ELR (cell line): ENCODE results near the gene MXRA7.
A peak's percentile ranks its signal among the peaks of the same experiment; 100 is the strongest.

Experiments used
- DNase-seq: peaks from one replicate; pipeline ENCODE4 v3.0.0-alpha.2; 2015; ENCODE audit warnings: low read depth

The MXRA7 gene

DNA sequence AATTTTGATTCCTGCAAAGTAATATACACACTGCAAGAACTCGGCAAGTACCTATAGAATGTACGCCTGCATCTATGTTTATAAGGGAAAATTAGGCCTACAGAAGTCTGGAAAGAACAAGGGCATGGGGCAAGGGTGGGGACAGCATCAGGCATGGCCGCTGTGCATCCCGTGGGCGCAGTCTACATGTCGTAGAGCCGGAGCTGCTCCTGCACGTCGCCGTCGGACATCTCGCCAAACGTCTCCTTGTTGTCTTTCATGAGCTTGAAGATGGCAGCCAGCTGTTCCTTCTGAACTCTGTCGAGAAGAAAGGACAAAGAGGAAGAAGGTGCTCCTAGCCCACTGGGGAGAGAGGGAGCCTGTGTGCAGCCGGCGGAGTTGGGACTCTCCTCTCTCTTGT is 33.4 kb downstream of the MXRA7 start:
- no peak for DNase-seq

DNA sequence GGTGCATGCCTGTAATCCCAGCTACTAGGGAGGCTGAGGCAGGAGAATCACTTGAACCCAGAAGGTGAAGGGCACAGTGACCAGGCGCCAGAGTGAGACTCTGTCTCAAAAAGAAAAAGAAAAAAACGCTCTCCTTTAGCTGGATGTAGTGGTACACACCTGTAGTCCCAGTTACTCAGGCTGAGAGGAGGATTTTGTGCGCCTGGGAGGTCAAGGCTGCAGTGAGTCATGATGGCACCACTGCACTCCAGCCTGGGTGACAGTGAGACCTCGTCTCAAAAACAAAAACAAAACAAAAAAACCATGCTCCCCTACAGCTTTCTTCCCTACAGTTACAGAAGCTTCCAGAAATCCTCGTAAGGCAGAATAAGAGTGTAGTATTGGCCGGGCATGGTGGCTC is 34.1 kb downstream of the MXRA7 start:
- DNase-seq: no peak

DNA sequence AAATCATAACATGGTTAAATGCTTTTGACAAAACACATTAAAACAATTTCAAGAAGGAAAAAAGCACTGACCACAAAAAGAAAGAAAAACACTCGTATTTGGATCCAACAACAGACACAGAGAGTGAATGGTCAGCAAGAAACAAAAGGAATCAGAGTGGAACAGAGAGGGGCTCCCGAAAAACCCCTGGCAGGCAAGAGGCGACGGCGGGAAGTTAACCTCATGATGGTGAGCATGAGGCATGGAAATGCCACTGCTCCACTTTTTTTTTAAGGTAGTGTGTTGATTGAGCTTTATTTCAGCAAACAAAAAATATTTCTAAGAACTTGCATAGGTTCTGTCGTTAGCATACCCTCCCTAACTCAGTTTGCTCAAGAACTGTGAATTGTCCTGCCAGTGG is 35.1 kb downstream of the MXRA7 start:
- no peak for DNase-seq

DNA sequence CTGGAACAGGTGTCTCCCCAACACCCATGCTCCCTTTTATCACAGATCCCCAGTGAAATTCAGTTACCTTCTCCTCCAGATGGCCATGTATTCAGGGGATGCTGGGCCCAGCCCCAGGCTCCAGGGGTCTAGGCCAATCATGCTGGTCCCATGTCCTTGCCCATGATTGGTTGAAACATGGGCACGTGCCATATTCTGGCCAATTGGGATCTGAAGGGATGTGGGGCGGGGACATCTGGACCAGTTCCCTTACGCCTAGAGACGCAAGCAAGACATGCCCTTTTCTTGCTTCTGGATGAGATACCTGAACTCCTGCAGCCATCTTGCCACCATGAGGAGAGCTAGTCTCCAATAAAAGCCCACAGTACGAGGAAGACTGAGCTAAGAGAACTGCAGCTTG is 36.2 kb downstream of the MXRA7 start:
- no peak for DNase-seq

DNA sequence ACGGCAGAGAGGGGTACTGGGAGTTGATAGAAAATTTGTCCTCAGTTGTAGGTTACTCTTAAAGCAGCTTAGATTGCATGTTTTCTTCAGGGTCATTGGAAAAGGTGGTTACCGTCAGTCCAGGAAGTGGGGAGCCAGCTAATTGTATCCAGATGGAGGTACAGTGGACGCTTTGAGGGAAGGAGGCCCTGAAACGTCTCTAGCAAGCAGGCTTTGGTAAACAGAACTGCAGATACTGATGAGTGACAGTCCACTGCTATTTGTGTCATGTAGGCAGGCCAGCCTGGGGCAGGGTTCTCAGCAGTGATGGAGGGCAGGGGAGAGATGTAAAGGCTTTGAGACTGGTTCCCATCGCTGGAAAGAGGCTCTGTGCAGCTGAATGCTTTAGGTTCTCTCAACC is 37.0 kb downstream of the MXRA7 start:
- DNase-seq: no peak

DNA sequence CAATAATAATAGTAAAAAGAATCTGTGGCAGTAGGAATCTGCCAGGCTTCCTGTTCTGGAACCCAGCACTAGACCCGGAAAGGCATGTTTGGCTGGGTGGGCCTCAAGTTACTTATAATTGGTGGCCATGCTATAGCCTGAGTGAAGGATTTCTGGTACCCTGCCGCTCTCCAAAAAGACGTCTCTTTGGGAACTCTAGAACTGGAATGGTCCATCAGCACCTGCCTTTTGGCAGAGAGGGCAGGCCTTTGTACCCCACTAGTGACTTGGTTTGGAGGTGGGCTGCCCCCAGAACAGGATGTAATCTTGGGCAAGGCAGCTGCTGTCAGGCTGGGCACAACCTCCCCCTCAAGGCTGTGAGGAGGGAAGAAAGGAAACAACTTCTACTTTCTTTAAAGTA is 37.9 kb downstream of the MXRA7 start:
- no peak for DNase-seq

DNA sequence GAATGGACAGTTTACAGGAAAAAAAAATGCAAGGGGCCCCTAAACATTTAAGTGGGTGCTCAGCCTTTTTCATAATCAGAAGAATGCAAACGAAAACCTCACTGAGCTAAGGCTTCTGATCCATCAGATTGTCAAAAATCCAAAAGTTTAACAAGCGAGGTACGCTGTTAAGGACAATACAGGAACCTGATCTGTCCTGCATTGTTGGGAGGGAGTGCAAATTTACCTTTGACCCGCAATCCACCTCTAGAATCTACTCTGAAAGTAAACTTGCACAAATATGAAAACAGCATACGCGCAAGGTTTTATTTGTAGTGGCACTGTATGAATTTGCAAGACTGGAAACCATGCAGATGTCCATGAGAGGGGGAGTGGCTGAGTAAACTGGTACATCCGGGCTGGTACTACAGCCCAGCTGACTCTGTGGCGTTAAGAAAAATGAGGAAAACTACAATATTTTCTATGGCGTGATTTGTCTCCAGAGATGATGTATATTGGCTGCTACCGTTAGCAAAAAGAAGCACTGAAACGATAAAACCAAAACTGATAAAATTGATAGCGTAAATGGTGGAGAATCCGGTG is 38.4 kb downstream of the MXRA7 start:
- no peak for DNase-seq

DNA sequence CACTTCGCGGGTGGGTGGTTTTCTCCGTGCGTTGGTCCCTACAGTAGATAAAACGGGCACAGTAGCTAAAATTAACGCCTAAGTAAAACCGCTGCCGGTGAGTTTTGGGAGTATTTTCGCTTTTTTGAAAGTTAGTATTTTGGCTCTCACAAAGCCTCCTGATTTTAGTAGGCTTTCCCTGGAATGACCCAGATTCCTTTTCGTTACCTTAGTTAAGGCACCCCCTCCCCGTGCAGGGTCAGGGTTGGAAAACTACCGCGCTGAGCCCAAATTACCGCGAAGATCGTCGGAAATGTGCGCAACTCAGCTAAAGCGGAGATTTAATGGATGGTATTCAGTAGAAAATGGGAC is 38.9 kb downstream of the MXRA7 start:
- DNase-seq: no peak

DNA sequence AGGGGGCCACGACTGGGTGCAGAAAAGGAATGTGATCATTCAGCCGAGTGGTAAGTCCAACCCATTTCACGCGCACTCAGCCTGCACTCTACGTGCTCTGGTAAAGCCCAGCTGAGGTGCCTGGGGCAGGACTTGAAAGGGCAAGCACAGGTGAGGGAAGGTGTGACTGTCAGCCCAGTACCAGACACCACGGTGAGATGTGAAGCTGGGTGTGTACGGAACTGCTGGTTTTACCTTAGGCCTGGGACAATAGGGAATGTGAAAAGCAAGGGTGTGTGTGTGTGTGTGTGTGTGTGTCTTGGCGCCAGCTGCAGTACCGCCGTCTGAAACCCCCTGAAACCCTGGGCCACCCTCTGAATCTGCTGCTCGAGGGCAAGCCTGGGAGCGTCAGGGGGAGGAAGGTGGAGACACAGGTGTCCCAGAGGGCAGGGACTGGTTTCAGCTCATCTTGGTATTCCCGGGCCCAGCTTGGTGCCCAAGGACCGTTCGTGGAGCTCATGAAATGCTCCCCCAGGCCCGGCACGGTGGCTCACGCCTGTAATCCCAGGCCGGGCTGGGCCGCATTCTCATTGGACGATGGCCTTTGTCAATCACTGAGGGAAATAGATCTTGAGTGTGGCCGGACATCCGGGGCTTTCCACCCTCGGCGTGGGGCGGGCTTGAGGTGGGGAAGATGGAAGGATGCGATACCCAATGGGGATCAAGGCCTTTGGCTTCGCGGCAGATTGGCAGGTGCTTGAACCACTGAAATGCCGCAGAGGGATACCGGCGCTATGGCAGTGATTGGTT is 39.4 kb downstream of the MXRA7 start:
- peak; percentile 100 for DNase-seq

DNA sequence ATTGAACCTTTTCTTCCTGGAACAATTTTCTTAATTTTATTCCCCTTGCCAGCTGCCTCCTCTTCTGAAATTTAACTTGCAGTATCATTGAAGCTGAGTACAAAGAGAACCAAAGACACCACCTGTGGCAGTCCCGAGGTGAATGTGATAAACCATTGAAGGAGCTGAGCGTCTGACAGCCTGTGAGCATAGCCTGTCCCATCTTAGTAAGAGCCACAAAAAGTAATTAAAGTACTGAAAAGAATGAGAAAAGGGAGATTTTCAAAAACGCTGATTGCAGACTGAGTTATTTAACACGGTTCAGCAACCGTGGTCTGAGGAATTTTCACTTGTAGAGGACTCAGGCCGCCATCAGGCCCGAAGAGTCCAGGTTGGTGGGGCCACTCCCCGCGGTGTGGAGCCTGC is 40.0 kb downstream of the MXRA7 start:
- DNase-seq: no peak

DNA sequence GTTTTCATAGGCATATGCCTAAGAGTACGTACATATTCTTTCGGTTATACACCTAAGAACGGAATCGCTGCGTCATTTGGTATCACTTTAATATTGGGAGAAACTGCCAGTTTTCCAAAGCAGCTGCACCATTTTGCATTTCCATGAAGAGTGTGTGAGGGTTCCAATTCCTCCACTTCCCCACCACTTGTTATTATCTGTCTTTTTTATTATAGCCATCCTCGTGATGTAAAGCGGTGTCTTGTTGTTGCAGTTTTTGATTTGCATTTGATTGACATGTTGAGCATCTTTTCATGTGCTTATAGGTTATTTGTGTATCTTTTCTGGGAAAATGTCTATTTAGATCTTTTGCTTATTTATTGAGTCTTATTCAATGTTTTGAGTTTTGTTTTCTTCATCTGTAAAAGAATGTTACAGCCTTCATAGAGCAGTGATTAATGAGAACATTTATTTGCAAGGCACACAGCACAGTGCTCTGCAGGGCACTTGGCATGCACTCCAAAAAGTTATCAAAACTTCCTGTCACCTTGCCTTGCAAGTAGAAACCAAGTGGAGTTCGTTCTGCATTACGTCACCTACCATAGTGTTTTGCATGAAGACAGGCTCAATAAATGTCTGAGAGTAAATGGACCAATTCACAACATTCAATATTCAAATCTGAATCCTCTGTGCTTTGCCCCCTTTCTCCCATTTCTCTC is 40.6 kb downstream of the MXRA7 start:
- DNase-seq: no peak

DNA sequence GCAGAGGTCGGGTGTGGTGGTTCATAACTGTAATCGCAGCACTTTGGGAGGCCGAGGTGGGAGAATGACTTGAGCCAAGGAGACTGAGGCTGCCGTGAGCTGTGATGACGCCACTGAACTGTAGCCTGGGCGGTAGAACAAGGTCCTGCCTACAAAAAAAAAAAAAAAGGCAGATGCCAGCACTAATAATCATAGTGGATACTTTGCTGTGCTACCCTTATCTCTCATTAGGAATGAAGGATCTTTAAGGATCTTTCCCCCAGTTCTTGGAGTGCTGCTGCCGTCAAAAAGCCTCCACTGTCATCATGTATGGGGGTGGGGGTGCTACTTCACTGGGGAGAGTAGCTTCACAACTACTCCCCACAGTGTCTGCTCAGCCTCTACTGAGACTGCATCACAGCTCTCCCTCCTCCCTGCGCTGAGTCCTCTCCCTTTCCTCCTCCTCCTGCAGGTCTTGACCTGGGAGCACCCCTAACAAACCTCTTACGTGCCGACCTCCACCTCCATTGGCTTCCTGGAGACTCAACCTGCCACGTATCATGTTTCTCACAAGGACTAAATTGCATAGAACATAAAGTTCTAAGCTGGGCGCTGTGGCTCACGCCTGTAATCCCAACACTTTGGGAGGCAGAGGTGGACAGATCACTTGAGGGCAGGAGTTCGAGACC is 42.8 kb downstream of the MXRA7 start:
- DNase-seq: no peak

DNA sequence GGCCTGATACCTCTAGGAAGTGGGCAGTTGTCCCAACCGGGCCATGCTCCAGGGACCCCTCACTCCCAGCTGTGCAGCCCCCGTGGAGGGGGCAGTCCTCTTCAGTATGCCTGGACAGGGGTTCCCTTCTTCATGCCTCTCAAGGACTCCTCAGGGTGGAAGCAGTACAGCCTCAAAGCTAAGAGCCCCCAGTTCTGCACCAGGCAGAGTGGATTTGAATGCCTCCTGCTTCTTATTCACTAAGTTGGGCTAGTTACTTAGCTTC is 43.3 kb downstream of the MXRA7 start:
- DNase-seq: no peak

DNA sequence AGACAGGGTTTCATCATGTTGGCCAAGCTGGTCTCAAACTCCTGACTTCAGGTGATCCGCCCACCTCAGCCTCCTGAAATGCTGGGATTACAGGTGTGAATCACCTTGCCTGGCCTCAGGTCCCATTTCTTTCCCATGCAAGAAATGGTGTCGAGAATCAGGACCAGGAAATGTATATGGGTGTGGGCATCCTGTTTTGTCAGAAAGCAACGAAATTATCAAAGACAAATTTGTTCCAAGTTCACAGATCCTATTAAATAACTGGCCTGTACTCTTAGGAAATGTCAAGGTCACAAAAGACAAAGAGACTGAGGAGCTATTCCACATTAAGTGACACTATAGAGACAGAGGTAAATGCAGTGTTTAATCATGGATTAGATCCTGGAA is 50.1 kb downstream of the MXRA7 start:
- DNase-seq: no peak

DNA sequence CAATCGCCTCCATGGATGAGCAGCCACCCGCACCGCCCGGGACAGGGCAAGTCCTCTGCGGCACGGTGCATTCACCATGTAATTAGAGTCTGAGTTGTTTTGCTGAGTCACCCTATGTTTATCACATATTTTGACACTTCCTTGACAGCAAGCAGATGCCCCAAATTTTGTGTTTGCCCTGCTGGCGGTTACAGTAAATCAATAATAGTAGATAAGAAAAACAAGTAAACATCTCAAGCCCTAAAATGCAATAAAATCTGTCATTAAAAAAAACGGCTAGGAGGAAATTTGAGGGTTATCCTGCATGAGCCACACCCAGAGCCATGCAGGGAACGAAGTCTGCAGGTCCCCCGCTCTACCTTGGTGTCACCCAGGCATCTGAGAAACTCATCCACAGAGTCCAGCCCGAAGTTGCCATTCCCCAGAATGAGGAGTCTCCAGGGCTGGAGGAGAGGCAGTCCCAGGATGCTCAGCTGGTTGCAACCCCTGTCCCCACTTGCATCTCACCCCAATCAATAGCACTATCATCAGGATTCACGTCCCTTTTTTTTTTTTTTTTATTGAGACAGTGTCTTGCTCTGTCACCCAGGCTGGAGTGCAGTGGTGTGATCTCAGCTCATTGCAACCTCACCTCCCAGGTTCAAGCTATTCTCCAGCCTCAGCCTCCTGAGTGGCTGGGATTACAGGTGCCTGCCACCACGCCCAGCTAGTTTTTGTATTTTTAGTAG is 50.7 kb downstream of the MXRA7 start:
- DNase-seq: no peak

DNA sequence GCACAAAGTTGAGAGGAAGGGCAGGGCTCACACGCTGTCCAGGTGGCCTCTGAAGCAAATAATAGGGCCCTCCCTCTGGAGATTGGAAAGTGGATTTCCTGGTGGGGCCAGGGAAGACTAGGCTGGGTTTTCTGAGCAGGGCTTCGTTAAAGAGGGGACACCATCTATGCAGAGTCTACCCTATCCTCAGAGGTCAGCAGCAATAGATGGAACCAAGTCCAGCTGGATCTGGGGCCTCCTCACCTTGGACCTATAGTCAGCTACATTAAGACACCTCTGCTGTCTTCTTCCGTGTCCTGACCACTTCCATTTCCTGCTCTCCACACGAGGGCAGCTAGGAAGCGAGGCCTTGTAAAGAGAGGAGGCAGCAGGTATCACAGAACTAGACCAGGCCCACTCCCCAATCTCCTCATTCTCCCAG is 52.5 kb downstream of the MXRA7 start:
- DNase-seq: no peak

DNA sequence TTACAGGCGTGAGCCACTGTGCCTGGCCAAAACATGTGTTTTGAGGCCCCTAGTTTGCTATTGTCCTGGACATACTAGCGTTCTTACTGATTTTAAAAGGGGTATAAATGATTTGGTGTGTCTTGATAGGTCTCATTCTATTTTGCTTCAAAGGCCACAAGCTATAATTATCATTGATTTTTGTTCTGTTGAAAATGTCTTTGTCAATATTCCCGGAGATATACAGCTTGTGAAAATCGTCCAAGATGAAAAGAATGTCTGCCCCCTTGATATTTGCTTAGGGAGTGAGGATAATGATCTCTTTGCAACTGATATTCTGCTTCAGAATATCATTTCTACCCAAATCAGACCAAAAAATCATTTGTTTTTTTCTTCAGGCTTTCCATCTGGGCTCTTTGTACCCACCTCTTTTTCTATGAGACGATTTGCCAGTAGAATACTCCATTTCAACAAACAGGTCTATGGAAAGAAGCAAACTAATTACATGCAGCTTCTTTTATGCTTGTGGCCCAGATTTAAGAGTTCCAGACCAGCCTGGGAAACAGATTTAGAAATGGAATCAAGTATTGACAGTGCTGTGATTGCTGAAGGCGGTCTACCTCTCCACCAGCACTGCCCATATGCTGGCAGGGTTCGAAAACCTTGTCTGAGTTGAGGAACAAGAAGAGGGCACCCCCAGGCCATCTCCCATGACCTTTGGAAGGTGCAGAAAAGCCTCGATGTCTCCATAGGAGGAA is 53.1 kb downstream of the MXRA7 start:
- DNase-seq: no peak

DNA sequence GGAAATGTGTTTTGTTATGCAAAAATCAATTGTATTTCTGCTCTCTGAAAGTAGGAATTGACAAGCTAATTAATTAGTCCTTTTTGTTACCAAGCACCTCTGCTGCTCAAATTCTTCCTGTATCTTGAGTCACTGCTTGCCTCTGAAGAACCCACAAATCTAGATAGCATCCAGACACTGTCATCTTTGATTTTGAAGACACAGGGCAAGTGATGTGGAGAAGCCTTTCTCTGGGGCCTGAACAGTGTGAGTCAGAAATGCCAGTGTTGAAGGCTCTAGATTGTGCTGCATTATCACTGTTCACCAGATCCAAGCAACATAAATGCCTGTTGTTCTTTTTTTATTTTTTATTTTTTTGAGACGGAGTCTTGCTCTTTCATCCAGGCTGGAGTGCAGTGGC is 56.4 kb downstream of the MXRA7 start:
- no peak for DNase-seq

DNA sequence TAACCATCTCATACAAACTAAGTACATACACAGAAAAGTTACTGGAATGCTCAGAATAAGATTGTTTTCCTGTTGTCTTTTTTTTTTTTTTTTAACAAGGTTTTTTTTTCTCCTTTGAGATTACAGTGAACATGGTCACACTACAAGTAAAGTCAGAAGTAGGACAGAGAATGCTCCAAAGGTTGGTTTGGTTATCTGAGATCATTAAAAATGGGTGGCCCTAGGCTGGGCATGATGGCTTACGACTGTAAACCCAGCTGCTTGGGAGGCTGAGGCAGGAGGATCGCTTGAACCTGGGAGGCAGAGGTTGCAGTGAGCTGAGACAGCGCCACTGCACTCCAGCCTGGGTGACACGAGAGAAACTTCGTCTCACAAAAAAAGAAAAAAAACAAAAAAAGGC is 60.3 kb downstream of the MXRA7 start:
- no peak for DNase-seq

DNA sequence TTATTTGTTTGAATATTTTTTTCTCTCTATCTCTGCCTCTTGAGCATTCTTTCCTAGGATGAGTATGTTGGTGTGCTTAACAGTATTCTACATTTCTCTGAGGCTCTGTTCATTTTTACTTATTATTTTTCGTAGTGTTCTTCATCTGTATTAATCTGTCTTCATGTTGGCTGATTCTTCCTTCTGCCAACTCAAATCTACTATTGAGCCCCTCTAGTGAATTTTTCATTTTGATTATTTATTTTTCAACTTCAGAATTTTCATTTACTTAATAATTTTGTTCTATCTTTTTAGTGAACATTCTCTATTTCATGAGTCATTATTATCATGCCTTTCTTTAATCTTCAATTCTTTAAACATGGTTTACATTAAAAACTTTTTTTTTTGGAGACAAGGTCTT is 64.1 kb downstream of the MXRA7 start:
- no peak for DNase-seq

DNA sequence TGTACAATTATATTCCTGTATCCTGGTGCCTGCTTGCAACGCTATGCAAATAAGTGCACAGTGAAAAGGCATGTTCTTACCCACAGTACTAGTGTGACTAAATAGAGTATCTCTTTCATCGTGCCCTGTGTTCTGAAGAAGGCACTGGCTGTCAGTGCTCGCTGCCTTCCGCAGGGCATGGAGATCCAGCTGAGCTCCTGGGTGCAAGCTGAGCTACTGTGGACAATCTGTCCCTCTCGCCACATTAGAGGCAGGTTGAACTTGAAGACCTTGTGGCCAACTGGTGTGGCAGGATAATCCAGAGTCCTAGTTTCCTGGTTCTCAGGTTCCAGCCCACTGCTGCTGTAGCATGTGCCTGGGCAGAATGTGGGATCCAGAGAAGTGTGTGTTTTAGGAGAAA is 65.3 kb downstream of the MXRA7 start:
- no peak for DNase-seq

DNA sequence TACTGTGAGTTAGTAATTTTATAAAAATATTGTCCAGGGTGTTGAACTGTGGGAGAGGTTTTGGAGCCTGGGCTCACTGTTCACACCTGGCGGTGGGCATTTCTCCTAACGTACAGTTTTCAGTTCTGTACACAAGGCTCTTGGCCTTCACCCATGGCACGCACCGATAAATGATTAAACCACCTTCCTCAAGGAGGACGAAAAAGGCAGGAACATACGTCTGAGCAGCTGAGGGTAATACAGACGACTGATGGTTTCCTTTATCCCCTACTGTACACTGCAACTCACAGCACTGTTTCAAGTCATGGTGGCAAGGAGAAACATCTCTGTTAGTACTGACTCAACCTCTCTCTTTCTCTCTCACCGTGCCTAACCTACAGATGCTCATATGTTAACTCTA is 65.8 kb downstream of the MXRA7 start:
- no peak for DNase-seq
